Neutrophil (primary cell): ENCODE measurements around the gene QSOX2.

Experiments
- H3K27ac ChIP-seq: fragments of 200-600 bp; sonication (generic); 2 replicates; pipeline ENCODE4 v1.5.1; 2016; ENCODE audit warnings: mild to moderate bottlenecking, moderate library complexity
- H3K27me3 ChIP-seq: fragments of 200-600 bp; sonication (generic); 2 replicates; pipeline ENCODE4 v1.6.0; 2016; ENCODE audit warnings: mild to moderate bottlenecking
- H3K36me3 ChIP-seq: fragments of 200-600 bp; sonication (generic); 2 replicates; pipeline ENCODE4 v1.5.1; 2017
- H3K4me1 ChIP-seq, 2 experiments: fragments of 200-600 bp in 1 of 2; sonication (generic) in 1 of 2; 1 replicate in 1 of 2; 2 replicates in 1 of 2; pipeline versions ENCODE4 v1.5.1 to v1.6.1; 2013 to 2016; ENCODE audit warnings: low read depth in 1 of 2, low read length in 1 of 2, mild to moderate bottlenecking in 1 of 2, moderate library complexity in 1 of 2; ENCODE audit not compliant: control insufficient read depth in 1 of 2, insufficient read depth in 1 of 2
- H3K4me3 ChIP-seq, 2 experiments: fragments of 200-600 bp in 1 of 2; sonication (generic) in 1 of 2; 1 replicate in 1 of 2; 2 replicates in 1 of 2; pipeline ENCODE4 v1.5.1; 2013 to 2016; ENCODE audit warnings: low read depth in 1 of 2, low read length in 1 of 2, mild to moderate bottlenecking in 1 of 2, moderate library complexity in 1 of 2
- H3K9me3 ChIP-seq: fragments of 200-600 bp; sonication (generic); 2 replicates; pipeline ENCODE4 v1.5.1; 2016
- CTCF ChIP-seq: fragments of 200-600 bp; sonication (generic); IDR thresholded peaks from 2 replicates; pipeline ENCODE4 v1.5.1; 2016; ENCODE audit warnings: antibody characterized with exemption

QSOX2 gene

GRCh38 chr9:136182850-136183422 is 62.7 kb downstream of the QSOX2 start:
- Histone ChIP-seq H3K9me3 (no peaks in the 10 kb centered on the region), H3K4me3 (no peak overlapping the region), H3K36me3 (no peaks in the 10 kb centered on the region), H3K27me3 (peaks cover 49% of the 10 kb centered on the region), H3K27ac (no peak overlapping the region), H3K4me1 (no peaks in the 10 kb centered on the region)
- TF ChIP-seq CTCF = no peak

GRCh38 chr9:136182420-136182787 is 63.2 kb downstream of the QSOX2 start:
- no peak for TF ChIP-seq CTCF
- Histone ChIP-seq H3K27me3 (peaks cover 44% of the 10 kb centered on the region), H3K4me1 (no peaks in the 10 kb centered on the region)

GRCh38 chr9:136181784-136182419 is 63.7 kb downstream of the QSOX2 start:
- TF ChIP-seq CTCF = no peak
- no peak overlapping the region for H3K27ac ChIP-seq
- H3K36me3 ChIP-seq = no peaks in the 10 kb centered on the region
- H3K9me3 ChIP-seq = no peaks in the 10 kb centered on the region
- no peak overlapping the region for H3K4me3 ChIP-seq
- no peaks in the 10 kb centered on the region for H3K4me1 ChIP-seq
- H3K27me3 ChIP-seq = peaks cover 39% of the 10 kb centered on the region

More at GRCh38 chr9:136182420-136182787, 63.2 kb downstream of the QSOX2 start:
- Histone ChIP-seq H3K9me3 (no peaks in the 10 kb centered on the region), H3K27ac (no peak overlapping the region), H3K4me3 (no peak overlapping the region), H3K36me3 (no peaks in the 10 kb centered on the region)

GRCh38 chr9:136180586-136180985 is 65.0 kb downstream of the QSOX2 start:
- no peak overlapping the region for H3K4me3 ChIP-seq
- peaks cover 26% of the 10 kb centered on the region for H3K27me3 ChIP-seq
- no peaks in the 10 kb centered on the region for H3K36me3 ChIP-seq
- H3K4me1 ChIP-seq = no peaks in the 10 kb centered on the region
- H3K9me3 ChIP-seq = no peaks in the 10 kb centered on the region
- no peak overlapping the region for H3K27ac ChIP-seq
- no peak for TF ChIP-seq CTCF

- Histone ChIP-seq H3K36me3 (no peaks in the 10 kb centered on the region), H3K27me3 (peaks cover 18% of the 10 kb centered on the region), H3K9me3 (no peaks in the 10 kb centered on the region), H3K4me3 (no peak overlapping the region), H3K27ac (no peak overlapping the region), H3K4me1 (no peaks in the 10 kb centered on the region)
- TF ChIP-seq CTCF = no peak
Observed at GRCh38 chr9:136179761-136180160, 65.9 kb downstream of the QSOX2 start.
